Chondrocyte (in vitro differentiated cells): ENCODE measurements around the gene SLC8A1. TPM values are rescaled to one million over a fixed set of nuclear protein-coding genes. Genes with fewer than 3 reads are reported as not detected.
A peak's percentile ranks its signal among the peaks of the same experiment; 100 is the strongest.

Source experiments
- DNase-seq: peaks from one replicate; pipeline ENCODE4 v3.0.0; 2021; ENCODE audit warnings: mixed read lengths, low spot score
- H3K27ac Mint-ChIP-seq: one replicate; pipeline ENCODE4 v1.8.0; 2021; ENCODE audit warnings: mild to moderate bottlenecking, moderate library complexity, mixed read lengths; ENCODE audit not compliant: unreplicated experiment
- H3K27me3 Mint-ChIP-seq: 2 replicates; pipeline ENCODE4 v1.8.0; 2021; ENCODE audit warnings: low read depth, mixed read lengths
- H3K36me3 Mint-ChIP-seq: 2 replicates; pipeline ENCODE4 v1.8.0; 2021; ENCODE audit warnings: low read depth, mixed read lengths
- H3K4me1 Mint-ChIP-seq: 2 replicates; pipeline ENCODE4 v1.8.0; 2021; ENCODE audit warnings: low read depth, mild to moderate bottlenecking, mixed read lengths
- H3K4me3 Mint-ChIP-seq: one replicate; pipeline ENCODE4 v1.8.0; 2021; ENCODE audit warnings: mild to moderate bottlenecking, moderate library complexity, mixed read lengths; ENCODE audit not compliant: unreplicated experiment
- H3K9me3 Mint-ChIP-seq: 2 replicates; pipeline ENCODE4 v1.8.0; 2021; ENCODE audit warnings: low read depth, mixed read lengths
- CTCF ChIP-seq: fragments of 200-600 bp; sonication (generic); IDR thresholded peaks from 2 replicates; pipeline ENCODE4 v1.5.0; 2021; ENCODE audit warnings: antibody characterized with exemption, mild to moderate bottlenecking, moderate library complexity
- total RNA-seq: library from RNA; stranded (reverse); gene quantifications from 3 replicates; pipeline ENCODE4 v1.2.1, GENCODE V29; 2021

SLC8A1 gene
- total RNA-seq, 1 donor from 2014 or later = 53.7 TPM

DNA sequence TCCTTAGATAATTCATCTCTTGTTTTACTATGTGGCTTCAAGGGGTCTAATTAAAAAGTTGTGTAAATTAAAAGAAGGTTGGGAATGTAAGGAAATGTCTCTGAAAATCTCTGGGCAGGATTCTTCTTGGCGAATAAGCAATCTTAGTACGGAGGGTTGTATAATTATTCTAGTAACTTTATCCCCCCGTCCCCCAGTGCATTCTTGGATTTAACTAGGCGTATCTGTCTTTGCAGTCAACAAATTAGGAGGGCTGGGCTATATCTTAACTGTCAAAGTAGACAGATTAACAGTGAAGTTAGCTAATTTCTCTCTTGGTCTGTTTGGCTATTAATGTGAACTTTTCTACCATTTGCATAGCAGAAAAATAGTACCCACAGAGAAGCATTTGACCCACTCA is 343.0 kb downstream of the SLC8A1 start:
- no peak for TF ChIP-seq CTCF
- DNase-seq = no peak
- H3K36me3 Mint-ChIP-seq = no peaks in the 10 kb centered on the region
- peaks cover 6% of the 10 kb centered on the region for H3K9me3 Mint-ChIP-seq
- H3K4me1 Mint-ChIP-seq = peaks cover 45% of the 10 kb centered on the region
- no peak overlapping the region for H3K4me3 Mint-ChIP-seq
- H3K27ac Mint-ChIP-seq = no peak overlapping the region
- H3K27me3 Mint-ChIP-seq = no peaks in the 10 kb centered on the region

DNA sequence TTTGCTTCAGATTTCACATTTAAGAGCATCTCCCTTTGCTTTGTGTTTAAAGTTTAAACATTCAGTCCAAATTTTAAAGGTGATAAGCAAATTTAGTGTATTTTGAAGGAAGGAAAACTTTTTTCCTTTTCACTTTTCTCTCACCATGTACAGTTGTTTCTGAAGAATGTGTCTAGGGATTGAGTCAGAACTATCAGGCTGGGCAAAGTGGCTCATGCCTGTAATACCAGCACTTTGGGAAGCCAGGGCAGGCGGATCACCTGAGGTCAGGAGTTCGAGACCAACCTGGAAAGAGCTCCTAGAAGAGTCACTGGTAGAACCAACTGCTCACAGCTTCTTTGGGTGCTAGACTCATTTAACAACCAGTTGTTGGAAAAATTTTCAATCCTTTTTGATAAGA is 345.8 kb downstream of the SLC8A1 start:
- Mint-ChIP-seq H3K27ac (no peak overlapping the region), H3K27me3 (no peaks in the 10 kb centered on the region)
- DNase-seq = no peak

GRCh38 chr2:40105593-40105992 is 346.3 kb downstream of the SLC8A1 start:
- no peak for TF ChIP-seq CTCF
- Mint-ChIP-seq H3K36me3 (no peaks in the 10 kb centered on the region), H3K9me3 (peaks cover 8% of the 10 kb centered on the region), H3K27ac (peak overlapping the region; percentile 36), H3K27me3 (no peaks in the 10 kb centered on the region), H3K4me1 (peaks cover 60% of the 10 kb centered on the region), H3K4me3 (no peak overlapping the region)
- DNase-seq = no peak

More for the DNA sequence above, 345.8 kb downstream of the SLC8A1 start:
- no peak for TF ChIP-seq CTCF
- peaks cover 55% of the 10 kb centered on the region for H3K4me1 Mint-ChIP-seq
- H3K4me3 Mint-ChIP-seq = no peak overlapping the region
- H3K9me3 Mint-ChIP-seq = peaks cover 8% of the 10 kb centered on the region
- H3K36me3 Mint-ChIP-seq = no peaks in the 10 kb centered on the region

DNA sequence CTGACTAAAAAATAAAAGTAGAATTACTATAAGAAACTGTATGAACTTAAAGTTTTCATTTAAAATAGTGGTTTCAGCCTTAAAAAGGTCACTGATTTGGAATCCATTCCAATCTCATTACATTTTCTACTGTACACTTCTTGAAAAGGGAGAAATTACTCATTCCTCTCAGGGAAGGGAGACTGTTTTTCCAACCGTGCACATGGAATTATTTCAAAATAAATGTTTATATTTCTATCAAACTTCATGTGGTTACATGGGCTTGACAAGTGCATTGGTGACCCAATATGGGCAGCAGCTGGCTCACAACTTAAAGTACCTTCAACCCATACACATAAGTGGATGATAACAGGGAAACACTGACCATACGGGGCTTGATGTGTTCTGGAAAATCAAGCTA is 348.3 kb downstream of the SLC8A1 start:
- Mint-ChIP-seq H3K27ac (peak overlapping the region; percentile 88), H3K36me3 (no peaks in the 10 kb centered on the region), H3K27me3 (no peaks in the 10 kb centered on the region), H3K4me1 (peaks cover 79% of the 10 kb centered on the region), H3K9me3 (peaks cover 8% of the 10 kb centered on the region), H3K4me3 (no peak overlapping the region)
- DNase-seq = no peak
- no peak for TF ChIP-seq CTCF

- H3K9me3 Mint-ChIP-seq = peaks cover 8% of the 10 kb centered on the region
- H3K36me3 Mint-ChIP-seq = no peaks in the 10 kb centered on the region
- H3K4me1 Mint-ChIP-seq = peaks cover 83% of the 10 kb centered on the region
- peak overlapping the region; percentile 8 for H3K4me3 Mint-ChIP-seq
- no peak for DNase-seq
- no peak for TF ChIP-seq CTCF
- H3K27ac Mint-ChIP-seq = peak overlapping the region; percentile 88
- H3K27me3 Mint-ChIP-seq = no peaks in the 10 kb centered on the region
These were observed 348.7 kb downstream of the SLC8A1 start for GRCh38 chr2:40103163-40103562.
